GM20431 (cell line): ENCODE results near the gene TMEM232.

ENCODE experiments used
- in situ Hi-C: fragments of 300-500 bp; cut with MseI, MboI; formaldehyde crosslinking; loops from one replicate; pipeline ENCODE4 v1.15.0; 2020; ENCODE audit warnings: low sequenced_read_pairs; ENCODE audit not compliant: unreplicated experiment

Gene TMEM232

DNA sequence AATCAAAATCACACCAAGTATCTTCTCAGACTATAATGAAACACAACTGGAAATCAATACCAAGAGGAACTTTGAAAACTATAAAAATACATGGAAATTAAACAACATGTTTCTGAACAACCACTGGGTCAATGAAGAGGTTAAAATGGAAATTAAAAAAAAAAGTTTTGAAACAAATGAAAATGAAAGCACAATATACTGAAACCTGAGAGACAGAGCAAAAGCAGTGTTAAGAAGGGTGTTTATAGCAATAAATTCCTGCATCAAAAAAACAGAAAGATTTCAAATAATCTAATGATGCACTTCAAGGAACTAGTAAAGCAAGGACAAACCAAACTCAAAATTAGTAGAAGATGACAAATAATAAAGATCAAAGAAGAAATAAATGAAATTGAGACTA, 92.0 kb downstream of the TMEM232 start:
- in situ Hi-C loops = no loop called here

DNA sequence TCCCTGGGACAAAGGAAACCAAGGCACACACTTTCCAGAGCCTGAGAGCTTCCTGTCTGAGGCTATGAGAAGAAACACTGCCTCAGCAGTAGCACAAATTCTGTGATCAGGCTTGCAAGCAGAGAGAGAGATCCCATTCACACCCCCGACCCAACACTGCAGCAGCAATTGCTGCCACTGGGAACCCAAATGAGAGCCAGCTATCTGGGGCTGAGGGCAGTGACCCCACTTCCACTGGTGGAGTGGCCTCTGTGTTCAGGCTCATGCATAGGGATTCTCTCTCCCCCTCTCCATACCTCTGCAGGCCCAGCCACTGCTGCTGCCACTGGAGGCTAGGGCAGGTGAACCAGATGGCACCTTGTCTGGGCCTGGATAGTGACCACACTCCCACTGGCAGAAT, 95.2 kb downstream of the TMEM232 start:
- in situ Hi-C loops = no loop called here

- in situ Hi-C loops = no loop called here
Measured at GRCh38 chr5:110630350-110630749, 96.1 kb downstream of the TMEM232 start.

- in situ Hi-C loops = no loop called here
Measured at GRCh38 chr5:110625376-110625999, 101.0 kb downstream of the TMEM232 start.

- in situ Hi-C loops = no loop called here
Measured at GRCh38 chr5:110623874-110624273, 102.6 kb downstream of the TMEM232 start.

DNA sequence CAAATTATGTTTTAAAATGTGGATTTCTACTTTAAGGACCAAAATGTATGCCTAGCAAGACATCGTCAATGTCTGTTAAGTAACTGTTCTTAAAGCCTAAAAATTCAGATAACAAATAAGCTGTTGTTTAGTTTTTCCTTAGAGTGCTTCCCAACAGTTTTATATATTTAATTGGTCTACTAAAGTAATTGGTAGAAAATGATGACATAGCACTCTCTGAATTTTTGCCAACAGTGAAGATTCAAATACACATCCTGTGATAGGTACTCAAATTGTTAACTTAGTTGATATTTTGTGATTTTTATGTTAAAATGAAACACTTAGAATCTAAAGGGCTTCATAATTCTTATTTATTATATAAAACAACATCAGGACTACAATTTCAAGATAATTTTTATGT, 107.5 kb downstream of the TMEM232 start:
- in situ Hi-C loops = no loop called here

DNA sequence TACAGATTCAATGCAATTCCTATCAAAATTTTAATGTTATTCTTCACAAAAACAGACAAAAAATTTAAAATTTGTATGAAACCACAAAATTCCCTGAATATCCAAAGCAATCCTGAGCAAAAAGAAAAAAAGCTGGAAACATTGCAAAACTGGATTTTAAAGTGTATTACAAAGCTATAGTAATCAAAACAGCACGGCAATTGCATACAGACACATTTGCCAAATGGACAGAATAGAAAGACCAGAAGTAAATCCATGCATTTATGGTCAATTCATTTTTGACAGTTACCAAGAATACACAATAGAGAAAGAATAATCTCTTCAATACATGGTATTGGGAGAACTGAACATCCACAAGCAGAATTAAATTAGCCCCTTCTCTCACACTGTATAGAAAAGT, 110.5 kb downstream of the TMEM232 start:
- in situ Hi-C loops = no loop called here

GRCh38 chr5:110612794-110613247, 113.7 kb downstream of the TMEM232 start:
- in situ Hi-C loops = no loop called here

DNA sequence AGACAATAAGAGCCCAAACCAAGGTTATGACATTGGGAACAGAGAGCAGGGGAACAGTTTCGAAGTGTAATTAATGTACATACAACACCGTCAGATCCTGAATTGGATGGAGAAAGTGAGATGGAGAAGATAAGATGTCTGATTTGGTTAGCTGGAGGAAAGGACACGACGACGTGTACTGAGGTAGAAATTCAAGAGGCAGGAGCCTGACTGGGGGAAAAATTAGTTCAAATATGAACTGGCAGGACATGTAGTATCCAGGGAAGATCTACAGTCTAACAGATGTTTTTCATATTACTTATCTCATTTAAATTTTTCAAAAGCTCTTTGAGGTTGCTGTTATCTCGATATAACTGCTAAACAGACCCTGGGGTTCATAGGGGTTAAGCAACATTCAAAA, 114.7 kb downstream of the TMEM232 start:
- in situ Hi-C loops = no loop called here

GRCh38 chr5:110594866-110595265, 131.6 kb downstream of the TMEM232 start:
- in situ Hi-C loops = no loop called here

- in situ Hi-C loops = no loop called here
Measured at GRCh38 chr5:110590187-110590586, 136.3 kb downstream of the TMEM232 start.

DNA sequence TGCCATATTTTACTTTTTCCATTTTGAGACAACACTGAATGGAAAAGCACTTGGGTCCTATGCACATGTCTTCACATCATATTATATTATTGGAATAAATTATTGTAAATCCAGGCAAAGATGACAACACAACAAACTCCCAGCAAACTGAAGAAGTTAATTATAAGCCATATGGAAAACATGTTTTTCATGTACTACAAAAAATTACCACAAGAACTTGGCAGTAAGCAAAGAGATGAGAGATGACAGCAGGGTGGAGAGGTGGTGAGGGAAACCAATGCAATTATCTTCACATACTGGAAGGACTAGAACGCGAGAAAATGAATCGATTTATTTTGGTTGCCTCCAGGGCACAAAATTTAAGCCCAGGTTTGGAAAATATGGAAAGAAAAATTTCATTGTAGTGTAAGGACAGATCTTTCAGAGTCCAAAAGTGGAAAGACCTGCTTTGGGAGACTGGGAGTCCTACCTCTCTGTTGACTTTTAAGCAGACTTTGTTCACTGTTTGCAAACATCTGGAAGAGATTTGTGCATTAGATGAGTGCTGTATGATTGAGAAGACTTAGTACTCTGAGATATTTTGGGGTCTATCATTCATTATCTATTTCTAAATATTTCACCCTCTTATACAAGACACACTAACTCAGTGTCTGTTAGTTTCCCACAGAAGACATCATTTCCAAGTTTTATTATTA, 138.0 kb downstream of the TMEM232 start:
- in situ Hi-C loops = no loop called here

GRCh38 chr5:110580625-110581024, 145.8 kb downstream of the TMEM232 start:
- in situ Hi-C loops = no loop called here

- in situ Hi-C loops = no loop called here
Measured at GRCh38 chr5:110572729-110573128, 153.7 kb downstream of the TMEM232 start.

- in situ Hi-C loops = no loop called here
Measured at GRCh38 chr5:110562191-110562590, 164.3 kb downstream of the TMEM232 start.

DNA sequence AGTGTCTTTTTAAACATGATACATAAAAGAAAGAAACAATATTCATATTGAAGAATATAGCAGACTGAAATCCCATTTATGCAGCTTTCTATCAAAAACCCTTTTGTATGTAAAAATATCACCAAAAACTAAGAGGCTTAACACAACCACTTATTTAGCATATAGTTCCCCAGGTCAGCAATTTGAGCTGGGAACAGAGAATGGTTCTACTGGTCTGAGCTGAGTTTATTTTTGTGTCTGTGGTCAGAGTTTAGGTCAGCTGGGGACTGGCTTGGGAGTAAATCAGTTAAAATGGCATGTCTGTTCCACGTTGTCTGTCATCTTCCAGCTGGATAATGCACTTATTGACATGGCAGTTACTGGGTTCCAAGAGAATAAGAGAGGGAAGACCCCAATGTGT, 165.0 kb downstream of the TMEM232 start:
- in situ Hi-C loops = no loop called here

- in situ Hi-C loops = no loop called here
Measured at GRCh38 chr5:110549301-110549700, 177.2 kb downstream of the TMEM232 start.

GRCh38 chr5:110548171-110548570, 178.3 kb downstream of the TMEM232 start:
- in situ Hi-C loops = no loop called here

GRCh38 chr5:110547495-110547894, 179.0 kb downstream of the TMEM232 start:
- in situ Hi-C loops = no loop called here

DNA sequence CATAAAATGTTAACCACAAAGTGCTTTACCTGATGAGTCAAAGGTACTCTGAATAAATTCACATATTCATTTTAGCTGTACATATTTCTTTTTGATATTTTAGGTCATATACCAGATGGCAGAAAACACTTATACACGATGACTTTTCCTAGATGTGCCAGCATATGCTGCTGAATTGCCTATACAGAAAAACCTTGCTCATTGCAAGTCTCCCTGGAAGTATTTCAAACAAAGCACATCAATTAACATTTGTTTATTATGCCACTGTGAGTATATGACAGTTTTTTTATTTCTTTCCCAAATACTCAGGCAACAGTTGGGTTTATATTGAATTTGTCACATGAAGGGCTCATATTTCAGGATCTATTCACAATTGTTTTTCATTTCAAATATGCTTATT, 180.8 kb downstream of the TMEM232 start:
- in situ Hi-C loops = no loop called here

DNA sequence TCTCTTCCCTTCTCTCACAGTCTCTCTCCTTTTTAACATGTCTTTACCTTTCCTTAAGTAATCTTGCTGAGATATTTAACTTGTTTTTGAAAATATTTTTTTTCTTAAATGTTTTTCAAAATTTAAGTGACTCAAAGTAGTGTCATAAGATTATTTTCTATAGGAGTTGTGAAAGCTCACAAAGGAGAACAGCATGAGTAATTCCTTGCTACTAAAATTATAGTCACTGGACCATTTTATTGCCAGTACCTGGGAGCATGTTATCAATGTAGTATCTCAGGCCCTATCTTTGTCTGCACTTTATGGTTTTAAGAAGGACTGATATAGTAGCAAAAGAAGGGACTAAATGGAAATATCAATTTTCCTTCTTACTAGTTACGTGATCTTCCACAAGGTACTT, 181.9 kb downstream of the TMEM232 start:
- in situ Hi-C loops = no loop called here

DNA sequence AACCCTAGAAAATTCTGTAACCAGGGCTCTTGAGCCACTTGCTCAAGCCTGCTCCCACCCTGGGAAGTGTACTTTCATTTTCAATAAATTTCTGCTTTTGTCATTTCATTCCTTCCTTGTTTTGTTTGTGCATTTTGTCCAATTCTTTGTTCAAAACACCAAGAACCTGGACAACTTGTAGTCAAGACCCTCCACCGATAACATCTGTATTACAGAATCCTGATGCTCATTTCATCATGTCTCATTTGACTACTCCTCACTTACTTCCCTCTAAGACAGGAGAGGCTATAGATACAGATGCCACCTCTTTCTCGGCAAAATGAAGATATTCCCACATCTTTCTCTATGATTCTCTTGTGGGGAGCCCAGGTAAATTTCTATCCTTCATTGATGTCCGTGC, 183.5 kb downstream of the TMEM232 start:
- in situ Hi-C loops = no loop called here
